ENCODE results near the gene EDDM3A. TPM values are rescaled to one million over a fixed set of nuclear protein-coding genes. Genes with fewer than 3 reads are reported as not detected.

The EDDM3A gene
- total RNA-seq, 1 donor from 2014 or later, result not detected

- Mint-ChIP-seq H3K36me3 (no peaks in the 10 kb centered on the region), H3K9me3 (no peaks in the 10 kb centered on the region), H3K4me1 (peaks cover 7% of the 10 kb centered on the region), H3K27me3 (ENCODE audit: low read depth) (no peaks in the 10 kb centered on the region), H3K27ac (no peak overlapping the region), H3K4me3 (no peak overlapping the region)
- TF ChIP-seq, protein P1, sequence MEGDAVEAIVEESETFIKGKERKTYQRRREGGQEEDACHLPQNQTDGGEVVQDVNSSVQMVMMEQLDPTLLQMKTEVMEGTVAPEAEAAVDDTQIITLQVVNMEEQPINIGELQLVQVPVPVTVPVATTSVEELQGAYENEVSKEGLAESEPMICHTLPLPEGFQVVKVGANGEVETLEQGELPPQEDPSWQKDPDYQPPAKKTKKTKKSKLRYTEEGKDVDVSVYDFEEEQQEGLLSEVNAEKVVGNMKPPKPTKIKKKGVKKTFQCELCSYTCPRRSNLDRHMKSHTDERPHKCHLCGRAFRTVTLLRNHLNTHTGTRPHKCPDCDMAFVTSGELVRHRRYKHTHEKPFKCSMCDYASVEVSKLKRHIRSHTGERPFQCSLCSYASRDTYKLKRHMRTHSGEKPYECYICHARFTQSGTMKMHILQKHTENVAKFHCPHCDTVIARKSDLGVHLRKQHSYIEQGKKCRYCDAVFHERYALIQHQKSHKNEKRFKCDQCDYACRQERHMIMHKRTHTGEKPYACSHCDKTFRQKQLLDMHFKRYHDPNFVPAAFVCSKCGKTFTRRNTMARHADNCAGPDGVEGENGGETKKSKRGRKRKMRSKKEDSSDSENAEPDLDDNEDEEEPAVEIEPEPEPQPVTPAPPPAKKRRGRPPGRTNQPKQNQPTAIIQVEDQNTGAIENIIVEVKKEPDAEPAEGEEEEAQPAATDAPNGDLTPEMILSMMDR (IDR thresholded peaks at IDR 0.05; ENCODE audit: unreplicated experiment), result no peak
- no peak for DNase-seq (ENCODE audit: low spot score in 2 of 2, unreplicated experiment in 2 of 2)
These were observed 46.9 kb downstream of the EDDM3A start for GRCh38 chr14:20792556-20792955.

- H3K4me1 Mint-ChIP-seq, result peaks cover 24% of the 10 kb centered on the region
- TF ChIP-seq, protein P1 (IDR thresholded peaks at IDR 0.05; ENCODE audit: unreplicated experiment), result no peak
- DNase-seq (ENCODE audit: low spot score in 2 of 2, unreplicated experiment in 2 of 2), result no peak
- H3K27me3 Mint-ChIP-seq (ENCODE audit: low read depth), result no peaks in the 10 kb centered on the region
- no peak overlapping the region for H3K4me3 Mint-ChIP-seq
- H3K27ac Mint-ChIP-seq, result no peak overlapping the region
- H3K36me3 Mint-ChIP-seq, result no peaks in the 10 kb centered on the region
- H3K9me3 Mint-ChIP-seq, result no peaks in the 10 kb centered on the region
These were observed 49.1 kb downstream of the EDDM3A start for GRCh38 chr14:20794644-20795369.

- DNase-seq (ENCODE audit: low spot score in 2 of 2, unreplicated experiment in 2 of 2), result no peak
- H3K4me3 Mint-ChIP-seq, result no peak overlapping the region
- TF ChIP-seq, protein P1 (IDR thresholded peaks at IDR 0.05; ENCODE audit: unreplicated experiment), result no peak
- no peaks in the 10 kb centered on the region for H3K27me3 Mint-ChIP-seq (ENCODE audit: low read depth)
- no peaks in the 10 kb centered on the region for H3K36me3 Mint-ChIP-seq
- H3K27ac Mint-ChIP-seq, result no peak overlapping the region
- no peaks in the 10 kb centered on the region for H3K9me3 Mint-ChIP-seq
- peaks cover 39% of the 10 kb centered on the region for H3K4me1 Mint-ChIP-seq
These were observed 51.5 kb downstream of the EDDM3A start for GRCh38 chr14:20797164-20797563.

Other genes starting within 250 kb of the EDDM3A start
- gene RNASE10, start 240.3 kb upstream of the EDDM3A start, total RNA-seq, result 0.70 to 1.1 TPM (median 1.1 TPM) in 3 replicates
- not detected in 3 replicates for gene RNASE9, start 184.8 kb upstream of the EDDM3A start, total RNA-seq
- not detected in 3 replicates for gene RNASE11, start 157.9 kb upstream of the EDDM3A start, total RNA-seq
- not detected in 3 replicates for gene RNASE12, start 154.5 kb upstream of the EDDM3A start, total RNA-seq
- not detected in 3 replicates for gene OR6S1, start 104.2 kb upstream of the EDDM3A start, total RNA-seq
- gene RNASE4, start 61.3 kb upstream of the EDDM3A start, total RNA-seq, result 4.6 to 6.2 TPM (median 5.3 TPM) in 3 replicates
- gene ANG, start 57.1 kb upstream of the EDDM3A start, total RNA-seq, result 3.7 to 5.4 TPM (median 3.8 TPM) in 3 replicates
- not detected in 3 replicates for gene EDDM3B, start 22.5 kb downstream of the EDDM3A start, total RNA-seq
- 0.27 to 0.57 TPM (median 0.33 TPM) in 3 replicates for gene RNASE6, start 35.4 kb downstream of the EDDM3A start, total RNA-seq
- 13.1 to 14.8 TPM (median 13.3 TPM) in 3 replicates for gene RNASE1, start 57.0 kb downstream of the EDDM3A start, total RNA-seq
- not detected in 3 replicates for gene RNASE3, start 145.5 kb downstream of the EDDM3A start, total RNA-seq
- not detected in 3 replicates for gene RNASE2, start 209.6 kb downstream of the EDDM3A start, total RNA-seq
- gene METTL17, start 244.1 kb downstream of the EDDM3A start, total RNA-seq, result 72.4 to 78.7 TPM (median 73.4 TPM) in 3 replicates